Measurements from ENCODE around the gene CDR2L.

The CDR2L gene

DNA sequence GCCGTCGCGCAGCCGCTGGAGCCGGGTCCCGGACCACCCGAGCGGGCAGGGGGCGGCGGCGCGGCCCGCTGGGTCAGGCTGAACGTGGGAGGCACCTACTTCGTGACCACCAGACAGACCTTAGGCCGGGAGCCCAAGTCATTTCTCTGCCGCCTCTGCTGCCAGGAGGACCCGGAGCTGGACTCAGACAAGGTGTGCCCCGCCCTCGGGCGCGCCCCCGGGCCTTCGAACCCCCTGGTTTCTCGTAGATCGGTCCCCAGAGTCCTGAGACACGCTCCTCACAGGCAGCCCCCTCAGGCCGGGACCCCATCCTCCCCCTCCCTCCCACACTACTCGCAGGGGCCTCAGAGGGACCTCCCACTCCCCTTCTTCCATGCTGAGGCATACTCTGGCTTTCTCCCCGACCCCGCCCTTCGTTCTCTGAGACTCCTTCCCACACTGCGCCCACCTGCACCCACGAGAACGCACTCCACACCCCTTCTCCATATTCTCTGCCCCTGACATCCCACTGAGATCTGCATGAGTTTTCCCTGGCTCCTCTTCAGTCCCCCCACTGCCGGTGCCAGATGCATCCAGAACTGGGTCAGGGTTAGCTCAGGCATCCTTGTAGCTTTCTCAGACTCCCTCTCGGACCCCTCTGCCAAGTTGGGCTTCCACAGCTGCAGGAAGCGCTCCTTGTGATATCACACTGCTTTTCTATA lies 60.1 kb downstream of the CDR2L start:
- Histone ChIP-seq H3K27ac (peak overlapping the region; percentile 81), H3K36me3 (peaks cover 28% of the 10 kb centered on the region), H4K20me1 (peaks cover 13% of the 10 kb centered on the region; the same call in 1 of the 2 replicates), H3K4me2 (peak overlapping the region; percentile 99), H3K27me3 (no peaks in the 10 kb centered on the region), H3K9ac (peak overlapping the region; percentile 89), H3K4me3 (peak overlapping the region; percentile 97), H3K4me1 (peaks cover 27% of the 10 kb centered on the region), H3K9me3 (no peaks in the 10 kb centered on the region)
- no peak for TF ChIP-seq Cebpa-rat (IDR thresholded peaks at IDR 0.05)

DNA sequence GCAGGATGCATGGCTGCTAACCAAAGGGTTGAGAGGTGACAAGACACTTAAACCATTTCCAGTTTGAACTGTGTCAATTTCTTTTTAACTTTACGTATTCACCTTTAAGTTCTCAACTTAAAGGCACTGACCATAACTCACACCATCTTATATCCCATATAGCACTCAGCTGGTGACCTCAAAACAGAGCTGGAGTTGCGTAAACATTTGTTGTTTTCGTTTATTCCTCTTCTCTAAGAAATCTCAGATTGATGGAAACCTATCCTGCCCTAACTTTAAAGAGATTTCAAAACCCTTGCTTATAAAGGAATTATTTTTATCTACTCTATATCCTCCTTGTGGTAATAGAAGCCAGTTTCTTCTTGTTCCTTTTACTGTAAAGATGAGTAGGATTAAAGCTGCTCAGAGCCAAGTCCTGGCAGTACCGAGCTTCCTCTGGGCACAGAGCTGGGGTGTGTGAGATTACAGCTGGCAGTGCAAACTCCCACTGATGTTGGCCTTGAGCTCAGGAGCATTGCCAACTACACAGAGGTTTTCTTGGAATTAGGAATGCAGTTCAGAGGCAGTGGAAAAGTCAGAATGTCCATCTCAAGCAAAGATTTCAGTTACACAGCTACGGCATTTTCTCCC lies 60.9 kb downstream of the CDR2L start:
- H3K27me3 ChIP-seq = no peaks in the 10 kb centered on the region
- peak overlapping the region; percentile 99 for H3K4me2 ChIP-seq
- peaks cover 5% of the 10 kb centered on the region; the same call in 1 of the 2 replicates for H4K20me1 ChIP-seq
- H3K4me1 ChIP-seq = peaks cover 27% of the 10 kb centered on the region
- H3K9ac ChIP-seq = peak overlapping the region; percentile 89; the same call in 1 of the 2 replicates
- H3K4me3 ChIP-seq = peak overlapping the region; percentile 97
- H3K36me3 ChIP-seq = peaks cover 35% of the 10 kb centered on the region
- no peak overlapping the region for H3K27ac ChIP-seq
- H3K9me3 ChIP-seq = no peaks in the 10 kb centered on the region
- no peak for TF ChIP-seq Cebpa-rat (IDR thresholded peaks at IDR 0.05)

DNA sequence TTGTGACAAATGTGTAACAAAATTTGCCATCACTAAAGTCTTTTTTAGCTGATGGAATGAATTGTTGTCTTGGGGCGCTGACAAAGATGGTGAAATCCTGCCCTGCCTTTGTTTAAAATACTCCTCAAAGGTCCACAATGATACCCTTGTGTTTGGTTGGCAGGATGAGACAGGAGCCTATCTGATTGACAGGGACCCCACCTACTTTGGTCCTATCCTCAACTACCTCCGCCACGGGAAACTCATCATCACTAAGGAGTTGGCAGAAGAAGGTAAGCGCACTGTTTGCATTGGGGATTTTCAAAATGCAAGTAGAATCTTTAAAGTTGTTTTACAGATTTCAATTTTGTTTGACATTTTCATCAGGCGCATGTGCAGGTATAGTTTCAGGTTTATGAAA lies 61.6 kb downstream of the CDR2L start:
- Histone ChIP-seq H4K20me1 (0 out of 2 replicates have a peak, but pooled peaks cover 5% of the 10 kb centered on the region), H3K4me1 (peaks cover 27% of the 10 kb centered on the region), H3K27ac (no peak overlapping the region), H3K4me2 (peak overlapping the region; percentile 99), H3K27me3 (no peaks in the 10 kb centered on the region), H3K9ac (no peak overlapping the region), H3K36me3 (peaks cover 42% of the 10 kb centered on the region), H3K4me3 (no peak overlapping the region), H3K9me3 (no peaks in the 10 kb centered on the region)
- TF ChIP-seq Cebpa-rat (IDR thresholded peaks at IDR 0.05) = no peak

DNA sequence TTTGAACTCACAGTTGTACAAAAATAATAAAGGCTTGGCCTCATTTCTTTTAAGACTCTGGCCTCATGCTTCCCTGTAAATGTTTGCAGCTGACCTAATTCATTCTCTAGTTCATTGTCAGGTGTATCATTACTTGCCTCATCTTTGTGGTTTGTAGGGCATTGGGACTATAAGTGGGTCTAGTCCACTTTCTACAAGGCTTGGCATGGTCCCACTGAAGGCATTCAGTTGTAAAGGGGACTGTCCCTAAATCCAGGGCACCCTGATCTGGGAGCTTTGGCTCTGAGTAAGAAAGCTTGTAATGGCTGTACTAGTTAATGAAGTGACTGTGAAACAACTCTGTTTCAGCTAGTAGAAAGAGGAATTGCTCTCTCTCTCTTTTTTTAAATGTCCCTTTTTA lies 62.3 kb downstream of the CDR2L start:
- H3K9ac ChIP-seq = no peak overlapping the region
- H3K36me3 ChIP-seq = peaks cover 48% of the 10 kb centered on the region
- H3K4me3 ChIP-seq = no peak overlapping the region

DNA sequence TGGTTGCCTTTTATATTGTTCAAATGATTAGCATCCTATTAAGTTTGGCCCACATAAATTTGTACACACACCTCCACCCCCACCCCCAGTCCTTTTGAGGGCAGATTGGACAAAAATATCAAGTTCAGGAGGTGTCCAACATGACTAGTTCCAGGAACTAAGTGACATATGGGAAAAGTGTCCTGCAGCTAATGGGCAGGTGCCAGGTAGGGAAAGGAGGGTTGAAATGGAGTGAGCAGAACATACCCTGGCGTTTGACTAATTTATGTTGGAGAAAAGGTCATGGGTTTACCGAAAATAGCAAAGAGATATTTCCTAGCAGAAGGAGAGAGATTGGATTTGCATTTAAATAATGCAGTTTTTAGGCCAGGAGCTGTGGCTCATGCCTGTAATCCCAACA lies 64.5 kb downstream of the CDR2L start:
- Histone ChIP-seq H4K20me1 (no peaks in the 10 kb centered on the region), H3K27ac (no peak overlapping the region), H3K4me2 (no peak overlapping the region), H3K4me1 (peaks cover 17% of the 10 kb centered on the region), H3K9me3 (no peaks in the 10 kb centered on the region), H3K27me3 (no peaks in the 10 kb centered on the region), H3K4me3 (no peak overlapping the region), H3K36me3 (peaks cover 71% of the 10 kb centered on the region), H3K9ac (no peak overlapping the region)
- no peak for TF ChIP-seq Cebpa-rat (IDR thresholded peaks at IDR 0.05)

More for the DNA sequence above, 62.3 kb downstream of the CDR2L start:
- no peak overlapping the region for H3K4me2 ChIP-seq
- H3K9me3 ChIP-seq = no peaks in the 10 kb centered on the region
- peaks cover 27% of the 10 kb centered on the region for H3K4me1 ChIP-seq
- H4K20me1 ChIP-seq = 0 out of 2 replicates have a peak, but pooled peaks cover 5% of the 10 kb centered on the region
- no peaks in the 10 kb centered on the region for H3K27me3 ChIP-seq
- no peak overlapping the region for H3K27ac ChIP-seq
- no peak for TF ChIP-seq Cebpa-rat (IDR thresholded peaks at IDR 0.05)

Measured in BLaER1 (cell line).